ENCODE results near the gene CUL7.
"Not testable (repeated sequence)": the region's sequence is repeated elsewhere in the genome, so short reads cannot be mapped to it uniquely, and the experiment has no call there.

CUL7 gene

GRCh38 chr6:43013097-43013842 is 40.4 kb downstream of the CUL7 start:
- no peak for DNase-seq

GRCh38 chr6:43012364-43012763 is 41.3 kb downstream of the CUL7 start:
- DNase-seq = no peak

- no peak for DNase-seq
Observed at GRCh38 chr6:43011207-43011606, 42.4 kb downstream of the CUL7 start.

GRCh38 chr6:43009124-43009523 is 44.5 kb downstream of the CUL7 start:
- peak; percentile 30 for DNase-seq

GRCh38 chr6:43007126-43007525 is 46.5 kb downstream of the CUL7 start:
- DNase-seq = no peak

- no peak for DNase-seq
Observed at GRCh38 chr6:43006251-43006650, 47.4 kb downstream of the CUL7 start.

GRCh38 chr6:43005844-43006243 is 47.8 kb downstream of the CUL7 start:
- no peak for DNase-seq

- no peak for DNase-seq
Observed at GRCh38 chr6:43001843-43002242, 51.8 kb downstream of the CUL7 start.

- not testable (repeated sequence) for DNase-seq
Observed at GRCh38 chr6:42998205-42998604, 55.4 kb downstream of the CUL7 start.

- no peak for DNase-seq
Observed at GRCh38 chr6:42996513-42996912, 57.1 kb downstream of the CUL7 start.

GRCh38 chr6:42993445-42993844 is 60.2 kb downstream of the CUL7 start:
- no peak for DNase-seq

GRCh38 chr6:42989923-42990322 is 63.7 kb downstream of the CUL7 start:
- no peak for DNase-seq

GRCh38 chr6:42988486-42989020 is 65.1 kb downstream of the CUL7 start:
- DNase-seq = no peak

Measured in stimulated activated CD4-positive, alpha-beta T cell treated with anti-CD3 and anti-CD28 coated beads, Interleukin-1b, Interleukin-23, amount 100 ng/mL, for 48 hours (primary cell).